DOHH2 (cell line): Measurements from ENCODE around the gene KLK6.

ENCODE experiments used
- EZH2phosphoT487 ChIP-seq: fragments of 200-600 bp; sonication (generic); IDR thresholded peaks from 2 replicates; pipeline ENCODE4 v1.6.1; 2017; ENCODE audit warnings: borderline replicate concordance, mild to moderate bottlenecking, antibody characterized with exemption, low read length, moderate library complexity, mixed read lengths
- TF ChIP-seq, protein P1 (sequence below): fragments of 200-600 bp; sonication (generic); IDR thresholded peaks from one replicate; pipeline ENCODE4 v1.5.1; 2014; ENCODE audit warnings: antibody characterized with exemption, mild to moderate bottlenecking, low read depth, low read length; ENCODE audit not compliant: poor library complexity, severe bottlenecking

DNA sequence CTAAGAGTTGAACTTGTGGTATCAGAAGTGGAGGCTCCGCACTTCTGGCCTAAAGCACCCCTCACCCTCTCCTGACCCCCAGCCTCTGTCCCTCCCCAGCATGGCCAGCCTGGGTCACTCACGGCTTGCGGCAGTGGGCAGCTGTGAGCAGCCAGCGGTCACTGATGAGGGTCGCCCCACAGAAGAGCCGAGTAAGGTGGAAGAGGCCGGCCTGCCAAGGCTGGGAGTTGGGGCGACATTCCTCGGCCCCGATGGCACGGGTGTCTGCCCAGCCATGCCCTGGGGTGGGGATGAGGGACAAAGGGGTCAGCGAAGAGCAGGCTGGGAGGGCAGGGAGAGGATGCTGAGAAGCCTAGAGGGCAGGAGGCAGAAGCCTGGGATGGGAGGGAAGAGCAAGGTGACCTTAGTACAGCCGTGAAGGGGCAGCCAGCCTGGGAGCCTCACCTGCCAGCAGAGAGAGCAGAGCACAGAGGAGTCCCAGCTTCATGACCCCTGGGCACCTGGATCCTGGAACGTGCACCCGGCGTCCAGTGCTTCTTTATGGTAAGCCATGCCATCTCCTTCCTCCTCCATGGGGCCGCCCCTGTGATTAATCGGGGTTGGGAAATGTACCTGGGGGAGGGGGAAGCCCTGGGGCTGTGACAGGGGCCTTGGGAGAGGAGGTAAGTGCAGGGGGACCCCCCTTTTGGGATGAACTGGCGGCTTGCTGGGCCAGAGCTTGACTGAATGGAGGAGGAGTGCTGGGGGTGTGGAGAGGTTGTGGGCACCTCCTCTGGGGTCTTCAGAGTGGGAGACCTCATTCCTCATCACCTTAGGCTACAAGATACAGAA lies 39.9 kb upstream of the KLK6 start:
- TF ChIP-seq, protein P1, sequence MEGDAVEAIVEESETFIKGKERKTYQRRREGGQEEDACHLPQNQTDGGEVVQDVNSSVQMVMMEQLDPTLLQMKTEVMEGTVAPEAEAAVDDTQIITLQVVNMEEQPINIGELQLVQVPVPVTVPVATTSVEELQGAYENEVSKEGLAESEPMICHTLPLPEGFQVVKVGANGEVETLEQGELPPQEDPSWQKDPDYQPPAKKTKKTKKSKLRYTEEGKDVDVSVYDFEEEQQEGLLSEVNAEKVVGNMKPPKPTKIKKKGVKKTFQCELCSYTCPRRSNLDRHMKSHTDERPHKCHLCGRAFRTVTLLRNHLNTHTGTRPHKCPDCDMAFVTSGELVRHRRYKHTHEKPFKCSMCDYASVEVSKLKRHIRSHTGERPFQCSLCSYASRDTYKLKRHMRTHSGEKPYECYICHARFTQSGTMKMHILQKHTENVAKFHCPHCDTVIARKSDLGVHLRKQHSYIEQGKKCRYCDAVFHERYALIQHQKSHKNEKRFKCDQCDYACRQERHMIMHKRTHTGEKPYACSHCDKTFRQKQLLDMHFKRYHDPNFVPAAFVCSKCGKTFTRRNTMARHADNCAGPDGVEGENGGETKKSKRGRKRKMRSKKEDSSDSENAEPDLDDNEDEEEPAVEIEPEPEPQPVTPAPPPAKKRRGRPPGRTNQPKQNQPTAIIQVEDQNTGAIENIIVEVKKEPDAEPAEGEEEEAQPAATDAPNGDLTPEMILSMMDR = no peak
- TF ChIP-seq EZH2phosphoT487 = no peak
